ENCODE results near the gene DLG1. TPM values are rescaled to one million over a fixed set of nuclear protein-coding genes. Genes with fewer than 3 reads are reported as not detected.

Gene DLG1
- total RNA-seq, 4 donors from 2014 or later = 136 to 221 (median 172) TPM

DNA sequence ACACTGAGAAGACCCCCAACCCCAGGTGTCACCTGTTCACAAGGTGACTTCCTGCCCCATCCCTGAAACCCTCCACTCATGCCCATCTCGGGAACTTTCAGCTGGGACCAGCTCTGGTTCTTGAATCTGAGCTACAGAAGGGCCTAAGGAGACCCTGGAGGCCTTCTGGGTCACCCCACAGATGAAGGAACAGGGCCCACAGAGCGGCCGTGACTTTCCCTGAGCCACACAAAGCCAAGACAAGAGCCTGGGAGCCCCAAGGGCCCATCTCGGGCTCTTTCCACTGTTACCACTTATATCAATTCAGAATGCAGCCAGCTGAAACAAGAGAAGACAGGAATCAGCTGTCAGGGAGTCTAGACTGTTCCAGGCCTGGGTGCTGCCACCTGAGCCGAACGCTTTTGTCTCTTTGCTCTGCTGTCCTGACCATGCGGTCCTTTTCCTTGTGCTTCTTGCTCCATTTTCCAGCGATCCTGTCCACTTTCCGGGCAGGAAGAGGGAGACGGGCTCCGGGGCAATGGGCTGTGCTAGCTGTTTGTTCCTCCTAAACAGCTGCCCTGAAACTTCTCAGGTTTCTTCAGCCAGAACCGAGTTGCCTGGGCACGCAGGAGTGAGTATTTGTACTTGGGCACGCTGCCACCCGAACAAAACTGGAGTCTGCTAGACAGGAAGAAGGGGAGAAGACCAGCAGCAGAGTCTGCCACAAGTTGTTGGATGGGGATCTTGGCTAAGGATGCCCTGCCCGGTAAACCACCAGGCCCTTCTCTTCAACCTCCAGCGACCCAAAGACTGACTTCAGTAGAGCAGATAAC, 301.8 kb downstream of the DLG1 start:
- Histone ChIP-seq H3K9me3 (no peaks in the 10 kb centered on the region), H3K4me1 (no peaks in the 10 kb centered on the region), H3K27me3 (no peaks in the 10 kb centered on the region), H3K4me3 (no peak overlapping the region), H3K36me3 (no peaks in the 10 kb centered on the region), H3K27ac (no peak overlapping the region)
- peak in 1 of 3 donors; percentile 20 for DNase-seq
- TF ChIP-seq POLR2A (IDR thresholded peaks at IDR 0.05) = no peak
- TF ChIP-seq, protein P1, sequence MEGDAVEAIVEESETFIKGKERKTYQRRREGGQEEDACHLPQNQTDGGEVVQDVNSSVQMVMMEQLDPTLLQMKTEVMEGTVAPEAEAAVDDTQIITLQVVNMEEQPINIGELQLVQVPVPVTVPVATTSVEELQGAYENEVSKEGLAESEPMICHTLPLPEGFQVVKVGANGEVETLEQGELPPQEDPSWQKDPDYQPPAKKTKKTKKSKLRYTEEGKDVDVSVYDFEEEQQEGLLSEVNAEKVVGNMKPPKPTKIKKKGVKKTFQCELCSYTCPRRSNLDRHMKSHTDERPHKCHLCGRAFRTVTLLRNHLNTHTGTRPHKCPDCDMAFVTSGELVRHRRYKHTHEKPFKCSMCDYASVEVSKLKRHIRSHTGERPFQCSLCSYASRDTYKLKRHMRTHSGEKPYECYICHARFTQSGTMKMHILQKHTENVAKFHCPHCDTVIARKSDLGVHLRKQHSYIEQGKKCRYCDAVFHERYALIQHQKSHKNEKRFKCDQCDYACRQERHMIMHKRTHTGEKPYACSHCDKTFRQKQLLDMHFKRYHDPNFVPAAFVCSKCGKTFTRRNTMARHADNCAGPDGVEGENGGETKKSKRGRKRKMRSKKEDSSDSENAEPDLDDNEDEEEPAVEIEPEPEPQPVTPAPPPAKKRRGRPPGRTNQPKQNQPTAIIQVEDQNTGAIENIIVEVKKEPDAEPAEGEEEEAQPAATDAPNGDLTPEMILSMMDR (IDR thresholded peaks at IDR 0.05) = no peak

DNA sequence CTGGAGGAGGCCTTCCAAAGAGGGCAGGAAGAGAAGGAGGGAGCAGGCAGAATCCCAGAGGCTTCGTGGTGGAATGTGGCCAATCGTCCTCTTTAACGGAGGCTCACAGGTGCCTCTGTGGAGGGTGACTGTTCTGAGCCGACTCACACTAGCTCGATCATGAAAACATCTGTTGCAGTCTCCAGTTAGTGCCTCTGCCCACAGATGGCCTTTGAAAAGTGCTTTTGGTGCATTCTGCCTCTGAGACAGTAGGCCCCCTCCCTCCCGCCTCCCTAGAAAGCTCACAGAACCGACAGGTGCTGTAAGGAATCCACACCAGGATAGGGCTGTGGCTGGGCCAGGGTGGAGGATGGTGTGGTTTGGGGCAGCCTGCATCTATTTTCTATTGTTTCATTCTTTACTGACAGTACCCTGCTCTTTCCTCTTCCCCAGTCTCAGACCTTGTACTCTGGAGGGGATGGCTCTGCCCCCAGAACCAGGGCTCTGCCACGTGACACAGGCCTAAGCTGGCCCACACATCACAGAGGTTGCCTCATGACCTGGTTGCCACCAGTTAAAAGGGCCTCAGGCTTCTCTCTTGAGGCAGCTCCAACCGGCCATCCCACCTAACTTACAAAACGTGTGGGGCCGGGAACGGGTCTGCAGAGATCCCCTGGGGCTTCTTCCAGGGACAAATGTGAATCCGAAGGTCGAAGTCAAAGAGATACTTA, 302.6 kb downstream of the DLG1 start:
- no peaks in the 10 kb centered on the region for H3K36me3 ChIP-seq
- TF ChIP-seq, protein P1 (IDR thresholded peaks at IDR 0.05) = no peak
- TF ChIP-seq POLR2A (IDR thresholded peaks at IDR 0.05) = no peak
- DNase-seq = peak in 1 of 3 donors; percentile 41
- H3K4me1 ChIP-seq = no peaks in the 10 kb centered on the region
- no peak overlapping the region for H3K4me3 ChIP-seq
- H3K9me3 ChIP-seq = no peaks in the 10 kb centered on the region
- no peak overlapping the region for H3K27ac ChIP-seq
- H3K27me3 ChIP-seq = no peaks in the 10 kb centered on the region

DNA sequence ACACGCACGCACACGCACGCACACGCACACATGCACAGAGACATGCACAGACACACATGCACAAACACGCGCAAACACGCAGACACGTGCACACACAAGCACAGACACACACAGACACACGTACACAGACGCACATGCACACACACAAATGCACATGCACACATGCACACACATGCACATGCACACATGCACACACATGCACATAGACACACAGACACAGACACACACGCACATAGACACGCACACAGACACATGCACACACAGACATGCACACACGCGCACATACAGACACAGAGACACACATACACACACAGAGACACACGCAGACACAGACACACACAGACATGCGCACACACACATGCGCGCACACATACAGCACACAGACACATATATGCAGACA, 303.4 kb downstream of the DLG1 start:
- no peak overlapping the region for H3K27ac ChIP-seq
- no peaks in the 10 kb centered on the region for H3K36me3 ChIP-seq
- H3K9me3 ChIP-seq = no peaks in the 10 kb centered on the region
- H3K27me3 ChIP-seq = no peaks in the 10 kb centered on the region
- no peak for TF ChIP-seq POLR2A (IDR thresholded peaks at IDR 0.05)
- TF ChIP-seq, protein P1 (IDR thresholded peaks at IDR 0.05) = no peak
- no peaks in the 10 kb centered on the region for H3K4me1 ChIP-seq
- DNase-seq = peak in 1 of 3 donors; percentile 14
- H3K4me3 ChIP-seq = no peak overlapping the region

DNA sequence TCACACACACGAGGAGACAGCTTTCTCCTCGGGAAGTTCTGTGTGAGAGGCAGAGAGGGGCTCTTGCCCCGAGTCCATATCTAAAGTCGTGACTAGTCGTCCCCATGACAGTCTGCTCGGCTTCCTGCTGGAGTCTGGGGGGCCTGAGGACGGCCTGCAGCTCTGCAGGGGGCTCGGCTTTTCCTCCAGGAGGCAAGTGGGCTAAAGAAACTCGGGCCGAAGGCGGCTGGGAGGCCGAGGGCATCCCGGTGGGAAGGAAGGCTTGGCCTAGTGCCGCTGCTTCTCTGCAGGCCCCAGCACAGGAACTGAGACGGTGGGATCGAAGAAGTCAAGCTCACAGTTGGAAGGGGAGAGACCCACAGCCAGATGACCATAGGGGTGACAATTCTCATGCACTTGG, 304.4 kb downstream of the DLG1 start:
- no peaks in the 10 kb centered on the region for H3K36me3 ChIP-seq
- no peaks in the 10 kb centered on the region for H3K9me3 ChIP-seq
- H3K4me1 ChIP-seq = no peaks in the 10 kb centered on the region
- no peak overlapping the region for H3K27ac ChIP-seq
- no peaks in the 10 kb centered on the region for H3K27me3 ChIP-seq
- no peak for TF ChIP-seq POLR2A (IDR thresholded peaks at IDR 0.05)
- TF ChIP-seq, protein P1 (IDR thresholded peaks at IDR 0.05) = no peak
- DNase-seq = peak in 1 of 3 donors; percentile 26
- H3K4me3 ChIP-seq = no peak overlapping the region

Small RNAs within 50 kb of the gene (small RNA-seq; reads per million reads assigned to genes)
- gene MIR4797 = 0 to 0.19 reads per million in 2 donors
